CD4-positive, alpha-beta T cell treated with Interleukin-10 for 1 hour (primary cell): Measurements from ENCODE around the gene MBD6.
A peak's percentile ranks its signal among the peaks of the same experiment; 100 is the strongest.

Experiments
- DNase-seq: peaks from one replicate; pipeline ENCODE4 v3.0.0-alpha.2; 2020

The MBD6 gene

GRCh38 chr12:57522011-57522886, at the start of gene MBD6:
TSS of gene MBD6 (plus strand) at chr12:57522824. CDS start at chr12:57524304, 1,480 bp downstream.
- peak; percentile 94 for DNase-seq

- DNase-seq = no peak
Observed at GRCh38 chr12:57473392-57473791, 49.2 kb upstream of the MBD6 start.

- no peak for DNase-seq
Observed at GRCh38 chr12:57473886-57474285, 48.7 kb upstream of the MBD6 start.

GRCh38 chr12:57474430-57474829, 48.2 kb upstream of the MBD6 start:
- DNase-seq = no peak

GRCh38 chr12:57474862-57475261, 47.8 kb upstream of the MBD6 start:
- DNase-seq = no peak

- DNase-seq = no peak
Observed at GRCh38 chr12:57475271-57476161, 47.1 kb upstream of the MBD6 start.

GRCh38 chr12:57476162-57476992, 46.2 kb upstream of the MBD6 start:
- DNase-seq = peak; percentile 82

GRCh38 chr12:57476993-57477709, 45.5 kb upstream of the MBD6 start:
- no peak for DNase-seq

- DNase-seq = peak; percentile 78
Observed at GRCh38 chr12:57477710-57478681, 44.6 kb upstream of the MBD6 start.

GRCh38 chr12:57479043-57479375, 43.6 kb upstream of the MBD6 start:
- DNase-seq = no peak

- peak; percentile 85 for DNase-seq
Observed at GRCh38 chr12:57479376-57480115, 43.1 kb upstream of the MBD6 start, which contains the start of gene ARHGAP9. TSS of gene ARHGAP9 (minus strand) at chr12:57479866. CDS start at chr12:57479406, 460 bp downstream.

- DNase-seq = no peak
Observed at GRCh38 chr12:57481671-57482070, 41.0 kb upstream of the MBD6 start.

GRCh38 chr12:57483466-57483865, 39.2 kb upstream of the MBD6 start:
- DNase-seq = no peak

- no peak for DNase-seq
Observed at GRCh38 chr12:57485695-57486094, 36.9 kb upstream of the MBD6 start.

GRCh38 chr12:57487055-57487596, 35.5 kb upstream of the MBD6 start:
- DNase-seq = no peak

GRCh38 chr12:57487597-57488401, 34.8 kb upstream of the MBD6 start, which contains the start of gene MARS1:
TSS of gene MARS1 (plus strand) at chr12:57488068. CDS start at chr12:57488091, 23 bp downstream.
- DNase-seq = peak; percentile 96

GRCh38 chr12:57488402-57489156, 34.0 kb upstream of the MBD6 start:
- DNase-seq = no peak

GRCh38 chr12:57489157-57489641, 33.4 kb upstream of the MBD6 start:
- no peak for DNase-seq
